K562 (cell line): Measurements from ENCODE around the gene CFAP251. TPM values are rescaled to one million over a fixed set of nuclear protein-coding genes. Genes with fewer than 3 reads are reported as not detected.

Experiments used
- ATAC-seq: fragments of 200-7000 bp; cut with Tn5 transposase; 3 replicates; pipeline ENCODE4 v1.9.1; 2020; ENCODE audit warnings: moderate library complexity
- BruUV-seq: library from RNA; stranded (reverse); fragments of 400-500 nt; replicated peaks from 2 replicates; lab custom pipeline; 2021; lab: Mats Ljungman, UMichigan
- CTCF ChIA-PET: fragments of 300-600 bp; formaldehyde crosslinking; extraction: SDS; loops from one replicate; lab custom pipeline; 2021; ENCODE audit warnings: low intra/inter-chr PET ratio; lab: Yijun Ruan, JAX
- POLR2A ChIA-PET: fragments of 300-600, 350-650 bp; sonication (Branson Sonifier 250); formaldehyde crosslinking; extraction: SDS; loops from one replicate; lab custom pipeline; 2021; ENCODE audit warnings: antibody characterized with exemption, inconsistent platforms; lab: Yijun Ruan, JAX
- DNase-seq, 4 experiments: peaks; one replicate each; pipeline versions ENCODE4 v3.0.0 to v3.0.0-alpha.2; 2011 to 2018; ENCODE audit warnings: low spot score in 3 of 4, mixed read lengths in 3 of 4; ENCODE audit errors: extremely low read depth in 1 of 4
- FAIRE-seq: peaks from 2 replicates; lab custom pipeline; 2011; peaks lifted over from hg19 to GRCh38; lab: Jason Lieb, UNC
- H2AFZ ChIP-seq: 2 replicates; pipeline ENCODE4 v1.6.0; 2011; ENCODE audit warnings: low read depth, low read length, control low read depth, inconsistent platforms
- H3K27ac ChIP-seq: fragments of 200-600 bp; 3 replicates; pipeline ENCODE4 v1.8.0; 2011; ENCODE audit warnings: low read depth, mild to moderate bottlenecking, control low read depth, inconsistent platforms, low read length, moderate library complexity, mixed read lengths; ENCODE audit errors: extremely low read depth
- H3K27me3 ChIP-seq, 2 experiments: fragments of 300-600 bp in 1 of 2; 2 replicates in 1 of 2; 3 replicates in 1 of 2; pipeline versions ENCODE4 v1.6.0 to v1.8.0; 2011; ENCODE audit warnings: inconsistent platforms in 2 of 2, low read length in 2 of 2, mild to moderate bottlenecking in 1 of 2, mixed read lengths in 1 of 2, moderate library complexity in 1 of 2; ENCODE audit not compliant: control insufficient read depth in 2 of 2, insufficient read depth in 2 of 2
- H3K36me3 ChIP-seq: fragments of 300-600 bp; 3 replicates; pipeline ENCODE4 v1.8.0; 2011; ENCODE audit warnings: mild to moderate bottlenecking, low read length, inconsistent platforms; ENCODE audit not compliant: control insufficient read depth, insufficient read depth
- H3K4me1 ChIP-seq, 2 experiments: fragments of 200-600 bp in 1 of 2; replicated peaks in 1 of 2; 2 replicates in 1 of 2; 3 replicates in 1 of 2; pipeline versions ENCODE4 v1.5.1 to v1.8.0; 2011; ENCODE audit warnings: inconsistent platforms in 2 of 2, low read length in 2 of 2, mild to moderate bottlenecking in 1 of 2, mixed read lengths in 1 of 2, moderate library complexity in 1 of 2; ENCODE audit not compliant: control insufficient read depth in 2 of 2, insufficient read depth in 2 of 2
- H3K4me2 ChIP-seq: 2 replicates; pipeline ENCODE4 v1.6.1; 2011; ENCODE audit warnings: low read length, control low read depth, inconsistent platforms, mixed read lengths; ENCODE audit not compliant: insufficient read depth
- H3K4me3 ChIP-seq: fragments of 200-600 bp; sonication (generic), shearing (Covaris generic); 2 replicates; pipeline ENCODE4 v1.5.1; 2016; ENCODE audit warnings: control low read depth, inconsistent platforms
- H3K79me2 ChIP-seq: fragments of 200-600 bp; 3 replicates; pipeline ENCODE4 v1.8.0; 2011; ENCODE audit warnings: low read length, inconsistent platforms; ENCODE audit not compliant: control insufficient read depth, insufficient read depth
- H3K9ac ChIP-seq, 2 experiments: 2 replicates each; pipeline versions ENCODE4 v1.6.0 to v1.6.1; 2011; ENCODE audit warnings: low read depth in 2 of 2, low read length in 2 of 2, control low read depth in 1 of 2, inconsistent platforms in 1 of 2, mild to moderate bottlenecking in 1 of 2, mixed read lengths in 1 of 2; ENCODE audit not compliant: insufficient read depth in 1 of 2
- H3K9me1 ChIP-seq: one replicate; pipeline ENCODE4 v1.6.0; 2011; ENCODE audit warnings: inconsistent platforms, mild to moderate bottlenecking, low read length, moderate library complexity; ENCODE audit not compliant: control insufficient read depth, insufficient read depth
- H3K9me3 ChIP-seq: replicated peaks from 2 replicates; pipeline ENCODE4 v1.5.1; 2011; ENCODE audit warnings: low read depth, low read length, inconsistent platforms; ENCODE audit not compliant: control insufficient read depth, insufficient read depth
- H4K20me1 ChIP-seq: replicated peaks from 2 replicates; pipeline ENCODE4 v1.6.1; 2011; ENCODE audit warnings: low read length, inconsistent platforms, mixed read lengths; ENCODE audit not compliant: control insufficient read depth, insufficient read depth
- BDP1 ChIP-seq: IDR thresholded peaks from 3 replicates; pipeline ENCODE4 v1.6.1; 2011; ENCODE audit not compliant: insufficient read length, insufficient read depth
- EP400 ChIP-seq: fragments of 450-650 bp; IDR thresholded peaks from 2 replicates; pipeline ENCODE4 v1.6.1; 2017; ENCODE audit warnings: antibody characterized with exemption, mild to moderate bottlenecking, moderate library complexity
- FIP1L1 ChIP-seq: fragments of 200-400 bp; formaldehyde crosslinking; IDR thresholded peaks from 2 replicates; pipeline ENCODE4 v1.6.1; 2018; ENCODE audit warnings: mild to moderate bottlenecking, low read depth, low read length; ENCODE audit not compliant: poor library complexity, severe bottlenecking
- HNRNPUL1 ChIP-seq: fragments of 200-400 bp; formaldehyde crosslinking; IDR thresholded peaks from 2 replicates; pipeline ENCODE4 v1.6.1; 2017; ENCODE audit warnings: low read length
- HSF4 ChIP-seq: fragments of 250-450 bp; sonication (Bioruptor Pico); IDR thresholded peaks from 2 replicates; pipeline ENCODE4 v2.1.2; 2022; ENCODE audit warnings: mild to moderate bottlenecking, moderate library complexity, borderline replicate concordance
- PHF20 ChIP-seq: fragments of 450-650 bp; IDR thresholded peaks from 2 replicates; pipeline ENCODE4 v1.6.1; 2018; ENCODE audit not compliant: partially characterized antibody
- RBBP5 ChIP-seq: fragments of 200-600 bp; sonication (generic); IDR thresholded peaks from 2 replicates; pipeline ENCODE4 v1.6.1; 2012; ENCODE audit warnings: borderline replicate concordance, mild to moderate bottlenecking, low read length, control low read depth, inconsistent platforms; ENCODE audit not compliant: insufficient read depth, poor library complexity, severe bottlenecking
- RBM15 ChIP-seq: fragments of 200-400 bp; formaldehyde crosslinking; IDR thresholded peaks from 2 replicates; pipeline ENCODE4 v1.6.1; 2018; ENCODE audit warnings: mild to moderate bottlenecking, low read length, moderate library complexity; ENCODE audit not compliant: insufficient read depth
- SLC30A9 ChIP-seq: fragments of 250-450 bp; sonication (Bioruptor Pico); IDR thresholded peaks from 2 replicates; pipeline ENCODE4 v1.8.0; 2022; ENCODE audit warnings: mild to moderate bottlenecking, moderate library complexity
- SRSF3 ChIP-seq: fragments of 200-400 bp; formaldehyde crosslinking; IDR thresholded peaks from 2 replicates; pipeline ENCODE4 v1.6.1; 2016; ENCODE audit warnings: mild to moderate bottlenecking, low read length, moderate library complexity; ENCODE audit not compliant: insufficient read depth
- TCF7 ChIP-seq: sonication (generic); IDR thresholded peaks from 2 replicates; pipeline ENCODE4 v1.6.1; 2016; ENCODE audit warnings: antibody characterized with exemption, borderline replicate concordance
- TEAD1 ChIP-seq, 2 experiments: fragments of 450-650 bp in 1 of 2; sonication (generic) in 1 of 2; formaldehyde crosslinking; IDR thresholded peaks; 2 replicates each; pipeline versions ENCODE4 v1.4.0 to v1.8.0; 2020 to 2022; ENCODE audit warnings: mild to moderate bottlenecking in 2 of 2, missing genetic modification reagents in 1 of 2
- XRCC4 ChIP-seq: IDR thresholded peaks from one replicate; pipeline ENCODE4 v1.6.1; 2011; ENCODE audit not compliant: insufficient read depth, insufficient read length; ENCODE audit errors: extremely low read depth
- ZFP30 ChIP-seq: fragments of 250-450 bp; sonication (Bioruptor Pico); IDR thresholded peaks from 2 replicates; pipeline ENCODE4 v1.8.0; 2022; ENCODE audit warnings: moderate library complexity, mild to moderate bottlenecking, inconsistent platforms, borderline replicate concordance
- ZNF212 ChIP-seq: fragments of 450-650 bp; formaldehyde crosslinking; IDR thresholded peaks from 2 replicates; pipeline ENCODE4 v1.4.0; 2020; ENCODE audit warnings: mild to moderate bottlenecking
- WGBS: fragments of 100-300 bp; shearing (Covaris generic); methylation state at CpG from one replicate; pipeline ENCODE4 v1.1.6; 2016; ENCODE audit warnings: low coverage, mixed read lengths; ENCODE audit not compliant: insufficient coverage; ENCODE audit errors: missing lambda C conversion rate; 5-methylcytosine and 5-hydroxymethylcytosine counted together
- in situ Hi-C: fragments of 300-500 bp; cut with MboI; formaldehyde crosslinking; loops from 4 replicates; pipeline ENCODE4 v1.15.0; 2018; ENCODE audit warnings: inconsistent platforms, mixed read lengths
- intact Hi-C: fragments of 100-400 bp; cut with micrococcal nuclease; formaldehyde crosslinking; loops from 2 replicates; pipeline ENCODE4 v1.14.2; 2022
- polyA plus RNA-seq, 8 experiments: library from polyadenylated mRNA; depleted of rRNA in 4 of 8; stranded (reverse) in 5 of 8; unstranded in 3 of 8; fragments of >200 nt; fragmentation: Nextera tagmentation in 2 of 8; fragmentation: Illumina TruSeq in 1 of 8; extraction: Ambion mirVana in 2 of 8; extraction: Trizol in 1 of 8; gene quantifications; 2 replicates each; pipeline versions ENCODE4 v1.2.1 to v1.2.3, GENCODE V29; 2011 to 2014; ENCODE audit warnings: inconsistent platforms in 1 of 8, missing spikeins in 1 of 8
- total RNA-seq, 7 experiments: library from RNA; depleted of rRNA in 6 of 7; stranded (reverse); fragments of >200 nt in 6 of 7; fragmentation: Illumina TruSeq in 2 of 7; extraction: Trizol in 2 of 7; gene quantifications; 2 replicates each; pipeline versions ENCODE4 v1.2.1 to v1.2.3, GENCODE V29; 2011 to 2021; ENCODE audit warnings: low replicate concordance in 1 of 7
- TF ChIP-seq, protein P1 (sequence below): fragments of 250-450 bp; sonication (Bioruptor Pico); IDR thresholded peaks from 2 replicates; pipeline ENCODE4 v1.4.0; 2020

The CFAP251 gene
- total and polyA plus RNA-seq, 9 of the 15 experiments (the other 6 are each of a cell fraction or from before 2014, with no cell fraction given): 16.6 to 31.0 (median 19.1) TPM

DNA sequence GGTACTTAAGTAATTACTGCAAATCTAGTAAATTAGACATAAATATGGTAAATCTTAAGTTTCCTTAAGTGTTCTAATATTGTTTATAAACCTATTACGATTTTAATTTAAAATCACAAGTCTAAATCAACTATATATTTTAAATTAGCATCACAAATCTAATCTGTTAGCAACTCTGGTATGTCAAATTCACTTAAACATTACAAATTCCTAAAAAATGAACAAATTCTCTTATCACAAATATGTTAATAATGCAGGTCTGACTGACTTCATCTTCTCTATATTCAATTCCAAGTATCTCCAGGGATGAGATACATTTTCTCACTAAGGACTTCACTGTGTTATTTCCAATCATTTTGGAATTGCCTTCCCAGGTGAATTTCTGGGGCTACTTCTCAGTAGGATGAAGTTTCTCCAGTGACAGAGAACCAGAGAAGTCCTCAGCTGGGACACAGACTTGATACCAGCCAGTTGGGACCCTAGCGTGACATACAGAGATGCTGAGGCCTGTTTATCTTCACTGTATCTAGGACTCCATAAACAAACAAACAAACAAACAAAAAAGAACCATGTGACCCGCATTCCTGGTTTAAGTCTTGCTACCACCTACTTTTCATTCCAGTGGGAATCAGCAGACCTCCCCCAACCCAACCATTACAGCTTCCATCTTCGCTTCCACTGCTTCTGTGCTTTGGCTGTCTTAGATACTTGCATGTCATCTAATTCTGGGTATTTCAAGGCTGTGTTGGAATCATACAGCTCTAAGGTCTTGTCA is 21.8 kb downstream of the CFAP251 start:
- Histone ChIP-seq H4K20me1 (no peaks in the 10 kb centered on the region), H3K4me3 (no peak overlapping the region), H3K27ac (no peak overlapping the region), H2AFZ (no peak overlapping the region), H3K9me1 (no peaks in the 10 kb centered on the region), H3K36me3 (peaks cover 55% of the 10 kb centered on the region), H3K79me2 (peaks cover 9% of the 10 kb centered on the region), H3K4me1 (peaks cover 7 to 15% of the 10 kb centered on the region in 2 experiments; a peak in 3 of 5 replicates), H3K9me3 (no peaks in the 10 kb centered on the region), H3K4me2 (no peak overlapping the region), H3K27me3 (no peaks in the 10 kb centered on the region), H3K9ac (no peak overlapping the region)
- DNase-seq: no peak
- no TSS peak for BruUV-seq
- TF ChIP-seq TEAD1 (CRISPR knock-in tag; IDR thresholded peaks at IDR 0.05) (no peak), FIP1L1 (no peak), RBBP5 (no peak), ZNF212 (CRISPR knock-in tag) (no peak), SRSF3 (no peak), ZFP30 (CRISPR knock-in tag) (no peak), PHF20 (no peak), SLC30A9 (CRISPR knock-in tag) (no peak), BDP1 (no peak), HNRNPUL1 (no peak), TCF7 (no peak), HSF4 (CRISPR knock-in tag) (no peak), XRCC4 (no peak), RBM15 (no peak), EP400 (no peak)
- TF ChIP-seq, protein P1, sequence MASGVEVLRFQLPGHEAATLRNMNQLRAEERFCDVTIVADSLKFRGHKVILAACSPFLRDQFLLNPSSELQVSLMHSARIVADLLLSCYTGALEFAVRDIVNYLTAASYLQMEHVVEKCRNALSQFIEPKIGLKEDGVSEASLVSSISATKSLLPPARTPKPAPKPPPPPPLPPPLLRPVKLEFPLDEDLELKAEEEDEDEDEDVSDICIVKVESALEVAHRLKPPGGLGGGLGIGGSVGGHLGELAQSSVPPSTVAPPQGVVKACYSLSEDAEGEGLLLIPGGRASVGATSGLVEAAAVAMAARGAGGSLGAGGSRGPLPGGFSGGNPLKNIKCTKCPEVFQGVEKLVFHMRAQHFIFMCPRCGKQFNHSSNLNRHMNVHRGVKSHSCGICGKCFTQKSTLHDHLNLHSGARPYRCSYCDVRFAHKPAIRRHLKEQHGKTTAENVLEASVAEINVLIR (CRISPR knock-in tag): no peak
- ATAC-seq: no peak
- intact Hi-C loops (no loop called here), in situ Hi-C loops (no loop called here)
- 89% methylated on average over 4 of the region's 4 CpGs for WGBS
- ChIA-PET POLR2A (no interaction called here), CTCF (no interaction called here)
- no peak for FAIRE-seq
